ENCODE results near the gene LPP. TPM values are rescaled to one million over a fixed set of nuclear protein-coding genes. Genes with fewer than 3 reads are reported as not detected.

Gene LPP
- polyA plus RNA-seq, 1 experiment: 60.0 TPM

DNA sequence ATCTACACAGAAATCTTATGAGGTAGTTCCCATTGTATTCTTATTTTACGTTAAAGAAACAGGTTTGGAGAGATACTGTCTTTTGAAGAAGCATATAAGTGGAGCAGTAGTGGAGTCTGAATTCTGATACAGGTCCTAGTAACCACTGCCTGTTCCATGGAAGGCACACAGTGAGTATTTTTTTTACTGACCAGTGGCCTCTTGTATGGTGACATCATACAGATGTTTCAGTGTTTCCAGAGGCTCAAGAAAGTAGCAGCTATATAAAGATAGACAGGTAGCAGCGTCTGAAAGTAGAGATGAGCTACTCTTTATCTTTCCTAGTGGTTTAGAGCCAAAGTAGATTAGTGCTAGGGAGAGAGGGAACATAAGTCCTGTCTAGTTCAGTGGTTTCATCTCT lies 173.5 kb downstream of the LPP start:
- no peaks in the 10 kb centered on the region for H3K36me3 ChIP-seq (ENCODE audit: control insufficient read depth, insufficient read depth, low read length)
- POLR2A ChIA-PET: interaction anchor here (0.7 kb wide), 1 partner anchor 10 kb away, joined by 3 read pairs; no protein-coding TSS in a partner anchor
- H3K27me3 ChIP-seq (ENCODE audit: control insufficient read depth, insufficient read depth, low read length): no peaks in the 10 kb centered on the region
- no peak overlapping the region for H3K4me3 ChIP-seq (ENCODE audit: low read depth, low read length)
- TF ChIP-seq, protein P1, sequence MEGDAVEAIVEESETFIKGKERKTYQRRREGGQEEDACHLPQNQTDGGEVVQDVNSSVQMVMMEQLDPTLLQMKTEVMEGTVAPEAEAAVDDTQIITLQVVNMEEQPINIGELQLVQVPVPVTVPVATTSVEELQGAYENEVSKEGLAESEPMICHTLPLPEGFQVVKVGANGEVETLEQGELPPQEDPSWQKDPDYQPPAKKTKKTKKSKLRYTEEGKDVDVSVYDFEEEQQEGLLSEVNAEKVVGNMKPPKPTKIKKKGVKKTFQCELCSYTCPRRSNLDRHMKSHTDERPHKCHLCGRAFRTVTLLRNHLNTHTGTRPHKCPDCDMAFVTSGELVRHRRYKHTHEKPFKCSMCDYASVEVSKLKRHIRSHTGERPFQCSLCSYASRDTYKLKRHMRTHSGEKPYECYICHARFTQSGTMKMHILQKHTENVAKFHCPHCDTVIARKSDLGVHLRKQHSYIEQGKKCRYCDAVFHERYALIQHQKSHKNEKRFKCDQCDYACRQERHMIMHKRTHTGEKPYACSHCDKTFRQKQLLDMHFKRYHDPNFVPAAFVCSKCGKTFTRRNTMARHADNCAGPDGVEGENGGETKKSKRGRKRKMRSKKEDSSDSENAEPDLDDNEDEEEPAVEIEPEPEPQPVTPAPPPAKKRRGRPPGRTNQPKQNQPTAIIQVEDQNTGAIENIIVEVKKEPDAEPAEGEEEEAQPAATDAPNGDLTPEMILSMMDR (IDR thresholded peaks at IDR 0.05; ENCODE audit: insufficient read depth, low read depth, low read length): no peak
- CTCF ChIA-PET: no interaction called here
- DNase-seq (ENCODE audit: low read depth): no peak

- ChIA-PET CTCF (interaction anchor here (1.3 kb wide), 1 partner anchor 590 kb away, joined by 4 read pairs; no protein-coding TSS in a partner anchor), POLR2A (no interaction called here)
- TF ChIP-seq, protein P1 (IDR thresholded peaks at IDR 0.05; ENCODE audit: insufficient read depth, low read depth, low read length): no peak
- H3K36me3 ChIP-seq (ENCODE audit: control insufficient read depth, insufficient read depth, low read length): no peaks in the 10 kb centered on the region
- no peak for DNase-seq (ENCODE audit: low read depth)
- H3K4me3 ChIP-seq (ENCODE audit: low read depth, low read length): no peak overlapping the region
- no peaks in the 10 kb centered on the region for H3K27me3 ChIP-seq (ENCODE audit: control insufficient read depth, insufficient read depth, low read length)
Observed at GRCh38 chr3:188330138-188330537, 176.2 kb downstream of the LPP start.

DNA sequence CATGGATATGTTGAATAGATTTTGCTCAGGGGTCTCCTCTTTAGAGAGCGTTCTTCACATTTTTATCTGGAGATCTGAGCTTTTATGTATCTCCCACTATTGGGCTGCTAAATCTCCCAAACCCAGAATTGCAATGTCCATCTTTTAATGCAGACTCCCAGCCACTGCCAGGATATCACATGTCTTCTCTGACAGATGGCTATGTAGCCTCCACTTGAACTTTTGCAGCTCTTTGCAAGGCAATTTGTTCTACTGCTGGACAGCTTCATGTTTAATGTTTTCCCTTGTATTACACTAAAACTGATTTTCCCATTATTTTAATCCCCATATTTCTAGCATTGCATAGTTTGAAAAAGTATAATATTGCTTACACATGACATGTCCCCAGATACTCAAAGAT lies 177.2 kb downstream of the LPP start:
- no peak for DNase-seq (ENCODE audit: low read depth)
- ChIA-PET POLR2A (interaction anchor here (0.6 kb wide), 1 partner anchor 159 kb away, joined by 4 read pairs; no protein-coding TSS in a partner anchor), CTCF (interaction anchor here (1.3 to 2.1 kb wide), 2 partner anchors 583 to 591 kb away, joined by 4 to 5 read pairs; no protein-coding TSS in a partner anchor)
- Histone ChIP-seq H3K27me3 (ENCODE audit: control insufficient read depth, insufficient read depth, low read length) (no peaks in the 10 kb centered on the region), H3K4me3 (ENCODE audit: low read depth, low read length) (no peak overlapping the region), H3K36me3 (ENCODE audit: control insufficient read depth, insufficient read depth, low read length) (no peaks in the 10 kb centered on the region)
- TF ChIP-seq, protein P1 (IDR thresholded peaks at IDR 0.05; ENCODE audit: insufficient read depth, low read depth, low read length): no peak

GRCh38 chr3:188332085-188332484 lies 178.1 kb downstream of the LPP start:
- POLR2A ChIA-PET: no interaction called here
- CTCF ChIA-PET: interaction anchor here (2.1 kb wide), 1 partner anchor 584 kb away, joined by 5 read pairs; no protein-coding TSS in a partner anchor
- no peaks in the 10 kb centered on the region for H3K27me3 ChIP-seq (ENCODE audit: control insufficient read depth, insufficient read depth, low read length)
- no peak overlapping the region for H3K4me3 ChIP-seq (ENCODE audit: low read depth, low read length)
- no peak for DNase-seq (ENCODE audit: low read depth)
- TF ChIP-seq, protein P1 (IDR thresholded peaks at IDR 0.05; ENCODE audit: insufficient read depth, low read depth, low read length): no peak
- no peaks in the 10 kb centered on the region for H3K36me3 ChIP-seq (ENCODE audit: control insufficient read depth, insufficient read depth, low read length)

- ChIA-PET POLR2A (no interaction called here), CTCF (no interaction called here)
- H3K36me3 ChIP-seq (ENCODE audit: control insufficient read depth, insufficient read depth, low read length): no peaks in the 10 kb centered on the region
- no peak for DNase-seq (ENCODE audit: low read depth)
- no peaks in the 10 kb centered on the region for H3K27me3 ChIP-seq (ENCODE audit: control insufficient read depth, insufficient read depth, low read length)
- TF ChIP-seq, protein P1 (IDR thresholded peaks at IDR 0.05; ENCODE audit: insufficient read depth, low read depth, low read length): no peak
- no peak overlapping the region for H3K4me3 ChIP-seq (ENCODE audit: low read depth, low read length)
Observed at GRCh38 chr3:188335656-188336055, 181.7 kb downstream of the LPP start.
